Adrenal gland (tissue), 12 donors: Measurements from ENCODE around the gene PRKCB. TPM values are rescaled to one million over a fixed set of nuclear protein-coding genes. Genes with fewer than 3 reads are reported as not detected.
"Not testable (repeated sequence)": the region's sequence is repeated elsewhere in the genome, so short reads cannot be mapped to it uniquely, and the experiment has no call there.

Source experiments
- DNase-seq, 7 donors: peaks; one replicate each; pipeline ENCODE4 v3.0.0-alpha.2; 2019 to 2020
- H3K27ac ChIP-seq, 5 donors: fragments of 200-600 bp; sonication (generic) in 4 of 5; 1 replicate in 3 of 5; 2 replicates in 2 of 5; pipeline versions ENCODE4 v1.5.1 to v1.8.0; 2016 to 2020; ENCODE audit warnings: mild to moderate bottlenecking in 1 of 5
- H3K27me3 ChIP-seq: fragments of 200-600 bp; 2 replicates; pipeline ENCODE4 v1.8.0; 2021
- H3K36me3 ChIP-seq, 2 donors: fragments of 200-600 bp; replicated peaks in 1 of 2; 1 replicate in 1 of 2; 2 replicates in 1 of 2; pipeline versions ENCODE4 v1.5.1 to v1.8.0; 2018 to 2022
- H3K4me1 ChIP-seq, 2 donors: fragments of 200-600 bp; replicated peaks in 1 of 2; 1 replicate in 1 of 2; 2 replicates in 1 of 2; pipeline versions ENCODE4 v1.5.1 to v1.8.0; 2018 to 2021
- H3K4me3 ChIP-seq, 4 donors: fragments of 200-600 bp; sonication (generic) in 3 of 4; one replicate each; pipeline ENCODE4 v1.5.1; 2016 to 2018
- H3K9me3 ChIP-seq, 3 donors: fragments of 200-600 bp; sonication (generic) in 1 of 3; replicated peaks in 1 of 3; 1 replicate in 2 of 3; 2 replicates in 1 of 3; pipeline versions ENCODE4 v1.5.1 to v1.8.0; 2016 to 2021
- POLR2A ChIP-seq, 2 donors: fragments of 450-650 bp; IDR thresholded peaks; one replicate each; pipeline ENCODE4 v1.6.1; 2017; ENCODE audit warnings: antibody characterized with exemption in 2 of 2, mild to moderate bottlenecking in 2 of 2, moderate library complexity in 1 of 2
- WGBS, 4 donors: extraction: QIAGEN DNeasy Blood & Tissue Kit in 2 of 4; methylation state at CpG; one replicate each; pipeline versions ENCODE4 v1.1.5 to v1.1.7; 2013 to 2017; 5-methylcytosine and 5-hydroxymethylcytosine counted together
- intact Hi-C, 2 donors: fragments of 100-400 bp; cut with DNase I; formaldehyde crosslinking; loops; one replicate each; pipeline versions ENCODE4 v1.14.1 to v1.15.0; 2022 to 2023
- polyA plus RNA-seq, 3 donors: library from polyadenylated mRNA; stranded (reverse); fragments of 200-250 nt in 2 of 3; fragments of 350-450 nt in 1 of 3; fragmentation: Illumina TruSeq in 1 of 3; extraction: RNeasy Lipid Tissue Mini Kit (QIAGEN cat#74804) in 1 of 3; gene quantifications; one replicate each; pipeline ENCODE4 v1.2.3, GENCODE V29; 2013 to 2014
- total RNA-seq, 9 donors: library from RNA; depleted of rRNA in 4 of 9; stranded (reverse); fragments of >200 nt in 4 of 9; fragments of 120-200 nt in 1 of 9; fragmentation: NEBNext Ultra II Directional in 1 of 9; extraction: Animal tissue kit (Norgen Biotek cat#: 25700) in 1 of 9; gene quantifications; one replicate each; pipeline versions ENCODE4 v1.1.0 to v1.2.4, GENCODE V29; 2013 to 2023
- TF ChIP-seq, protein P1 (sequence below), 6 experiments: fragments of 450-650 bp in 4 of 6; fragments of 200-600 bp in 2 of 6; sonication (generic) in 1 of 6; IDR thresholded peaks; 1 replicate in 5 of 6; 2 replicates in 1 of 6; pipeline versions ENCODE4 v1.5.1 to v1.8.0; 2016 to 2021; ENCODE audit warnings: antibody characterized with exemption in 6 of 6, mild to moderate bottlenecking in 2 of 6, moderate library complexity in 1 of 6
- donor health status: healthy with polysubstance abuse.
- donor health status: Bipolar disorder and iron deficiency.
- donor health status: DM: yes; HTN: yes; CAD: no.
- donor health status: DM: no; HTN: no; CAD: no.
- donor health status: DM: no; HTN: no; CAD: no.
- donor health status: DM: yes; HTN: yes; CAD: no.

PRKCB gene
- total and polyA plus RNA-seq, 12 donors = 0.54 to 8.0 (median 3.0) TPM

DNA sequence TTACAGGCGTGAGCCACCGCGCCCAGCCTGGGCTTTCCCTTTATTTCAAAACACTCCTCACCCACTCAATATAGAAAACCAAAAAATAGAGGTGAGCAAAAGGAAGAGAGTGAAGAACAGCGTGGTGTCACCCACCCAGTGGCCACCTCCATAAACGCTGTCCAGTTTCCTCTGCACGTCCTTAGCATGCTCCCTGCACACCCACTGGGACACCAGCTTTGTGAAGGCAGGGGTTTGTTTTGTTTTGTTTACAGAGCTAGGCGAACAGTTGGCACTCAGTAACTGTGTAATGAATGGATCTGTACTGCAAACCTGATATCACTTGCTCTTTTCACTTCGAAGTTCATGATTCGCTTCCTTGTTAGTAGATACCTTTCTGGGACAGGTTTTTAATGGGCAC is 73.0 kb downstream of the PRKCB start:
- no peaks in the 10 kb centered on the region for H3K27me3 ChIP-seq
- no peak overlapping the region for H3K4me3 ChIP-seq
- 78 to 86% (median 81%) methylated on average over 9 of the region's 9 CpGs for WGBS, 4 donors
- no peak for DNase-seq
- no peak overlapping the region for H3K27ac ChIP-seq
- no peaks in the 10 kb centered on the region for H3K4me1 ChIP-seq
- intact Hi-C loops = no loop called here
- no peaks in the 10 kb centered on the region for H3K36me3 ChIP-seq
- H3K9me3 ChIP-seq = no peaks in the 10 kb centered on the region
- TF ChIP-seq, protein P1, sequence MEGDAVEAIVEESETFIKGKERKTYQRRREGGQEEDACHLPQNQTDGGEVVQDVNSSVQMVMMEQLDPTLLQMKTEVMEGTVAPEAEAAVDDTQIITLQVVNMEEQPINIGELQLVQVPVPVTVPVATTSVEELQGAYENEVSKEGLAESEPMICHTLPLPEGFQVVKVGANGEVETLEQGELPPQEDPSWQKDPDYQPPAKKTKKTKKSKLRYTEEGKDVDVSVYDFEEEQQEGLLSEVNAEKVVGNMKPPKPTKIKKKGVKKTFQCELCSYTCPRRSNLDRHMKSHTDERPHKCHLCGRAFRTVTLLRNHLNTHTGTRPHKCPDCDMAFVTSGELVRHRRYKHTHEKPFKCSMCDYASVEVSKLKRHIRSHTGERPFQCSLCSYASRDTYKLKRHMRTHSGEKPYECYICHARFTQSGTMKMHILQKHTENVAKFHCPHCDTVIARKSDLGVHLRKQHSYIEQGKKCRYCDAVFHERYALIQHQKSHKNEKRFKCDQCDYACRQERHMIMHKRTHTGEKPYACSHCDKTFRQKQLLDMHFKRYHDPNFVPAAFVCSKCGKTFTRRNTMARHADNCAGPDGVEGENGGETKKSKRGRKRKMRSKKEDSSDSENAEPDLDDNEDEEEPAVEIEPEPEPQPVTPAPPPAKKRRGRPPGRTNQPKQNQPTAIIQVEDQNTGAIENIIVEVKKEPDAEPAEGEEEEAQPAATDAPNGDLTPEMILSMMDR (IDR thresholded peaks at IDR 0.05) = no peak
- no peak for TF ChIP-seq POLR2A (IDR thresholded peaks at IDR 0.05)

DNA sequence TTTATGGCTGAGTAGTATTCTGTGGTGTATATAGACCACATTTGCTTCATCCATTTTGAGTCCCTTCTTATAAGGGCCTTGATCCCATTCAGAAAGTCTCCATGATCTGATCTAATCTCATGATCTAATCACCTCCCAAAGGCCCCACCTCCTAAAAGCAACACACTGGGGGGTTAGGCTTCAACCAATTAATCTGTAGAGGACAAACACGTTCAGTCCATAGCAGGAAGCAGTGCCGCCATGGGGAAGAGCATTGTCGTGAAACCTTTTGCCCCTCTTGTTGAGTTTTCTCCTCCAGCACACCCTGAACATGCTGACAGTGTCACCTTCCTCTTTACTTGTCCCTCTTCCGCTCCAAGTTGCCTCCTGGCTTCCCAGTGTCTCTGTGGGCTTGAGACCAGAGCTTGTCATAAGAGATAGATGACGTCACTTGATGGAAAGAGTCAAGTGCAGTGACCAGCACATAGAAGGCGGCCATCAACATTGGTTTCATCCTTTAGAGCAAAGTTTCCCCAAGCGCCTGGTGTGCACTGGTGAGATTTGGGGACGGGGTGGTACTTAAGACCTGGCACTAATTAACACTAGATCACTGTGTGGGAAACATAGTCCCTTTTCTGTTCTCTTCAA is 74.1 kb downstream of the PRKCB start:
- Histone ChIP-seq H3K27ac (no peak overlapping the region), H3K36me3 (no peaks in the 10 kb centered on the region), H3K4me1 (no peaks in the 10 kb centered on the region), H3K4me3 (no peak overlapping the region), H3K9me3 (no peaks in the 10 kb centered on the region), H3K27me3 (no peaks in the 10 kb centered on the region)
- no peak for DNase-seq
- intact Hi-C loops = no loop called here
- 70 to 82% (median 75%) methylated on average over 8 of the region's 8 CpGs for WGBS, 4 donors
- TF ChIP-seq, protein P1 (IDR thresholded peaks at IDR 0.05) = no peak
- no peak for TF ChIP-seq POLR2A (IDR thresholded peaks at IDR 0.05)

DNA sequence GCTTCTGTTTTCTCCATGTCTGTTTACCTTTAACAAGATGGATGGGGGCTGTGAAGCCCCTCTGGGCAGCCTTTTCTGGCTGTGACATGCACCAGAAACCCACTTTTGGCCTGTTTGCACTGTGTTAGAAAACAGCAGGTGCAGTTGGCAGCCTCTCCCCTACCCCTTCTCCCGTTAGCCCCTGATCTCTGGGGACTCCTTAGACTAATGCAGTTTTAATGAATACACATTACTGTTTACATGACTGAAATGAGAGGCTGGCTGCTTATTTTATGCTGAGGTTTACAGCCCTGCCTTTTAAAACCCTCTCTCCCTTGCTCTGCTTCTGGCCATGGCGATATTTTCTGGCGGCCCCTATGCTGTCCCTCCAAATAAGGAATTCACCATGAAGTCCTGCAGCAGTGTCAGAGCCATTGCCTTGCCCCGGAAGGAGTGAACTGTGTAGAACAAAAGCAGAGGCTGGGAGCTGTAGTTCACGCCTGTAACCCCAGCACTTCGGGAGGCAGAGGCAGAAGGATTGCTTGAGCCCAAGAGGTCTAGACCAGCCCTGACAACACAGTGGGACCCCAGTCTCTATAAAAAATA is 79.3 kb downstream of the PRKCB start:
- WGBS, 4 donors = 51 to 56% (median 53%) methylated on average over 6 of the region's 6 CpGs
- intact Hi-C loops = no loop called here
- Histone ChIP-seq H3K4me1 (no peaks in the 10 kb centered on the region), H3K36me3 (no peaks in the 10 kb centered on the region), H3K27ac (no peak overlapping the region), H3K27me3 (no peaks in the 10 kb centered on the region), H3K9me3 (no peaks in the 10 kb centered on the region), H3K4me3 (no peak overlapping the region)
- no peak for DNase-seq
- no peak for TF ChIP-seq POLR2A (IDR thresholded peaks at IDR 0.05)
- TF ChIP-seq, protein P1 (IDR thresholded peaks at IDR 0.05) = no peak

DNA sequence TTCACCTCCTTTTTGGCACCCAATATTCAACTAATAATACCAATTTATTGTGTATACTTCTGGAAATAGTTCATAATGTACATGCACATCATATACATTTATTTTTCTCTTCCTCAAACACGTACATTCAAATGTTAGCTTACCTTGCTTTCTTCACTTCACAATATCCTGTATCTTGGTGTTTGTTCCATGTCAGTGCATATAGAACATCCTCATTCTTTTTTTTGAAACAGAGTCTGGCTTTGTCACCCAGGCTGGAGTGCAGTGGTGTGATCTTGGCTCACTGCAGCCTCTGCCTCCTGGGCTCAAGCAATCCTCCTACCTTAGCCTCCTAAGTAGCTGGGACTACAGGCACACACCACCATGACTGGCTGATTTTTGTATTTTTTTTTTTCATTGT is 80.8 kb downstream of the PRKCB start:
- H3K27me3 ChIP-seq, H3K4me1 ChIP-seq, intact Hi-C loops, H3K27ac ChIP-seq, DNase-seq, H3K36me3 ChIP-seq, H3K4me3 ChIP-seq, H3K9me3 ChIP-seq: not testable (repeated sequence)
- 53 to 71% (median 62%) methylated on average over 1 of the region's 1 CpG for WGBS, 4 donors

DNA sequence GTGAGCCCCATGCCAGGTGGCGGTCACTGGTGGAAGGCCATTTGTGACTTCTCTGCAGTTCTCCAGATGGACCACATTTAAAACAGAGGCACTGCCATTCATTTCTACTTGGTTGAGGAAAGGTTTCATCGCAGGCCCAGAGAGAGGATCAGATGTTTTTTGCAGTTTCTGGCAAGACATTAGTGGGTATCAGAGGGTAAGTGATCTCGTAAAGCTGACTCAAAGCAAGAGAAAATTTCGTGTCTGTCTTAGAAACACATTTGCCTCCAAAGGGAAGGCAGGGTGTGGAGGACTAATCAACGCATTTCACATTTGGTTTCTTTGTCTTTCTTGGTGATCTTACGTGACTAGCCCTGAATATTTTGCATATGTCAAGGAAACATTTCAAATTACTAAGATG is 81.8 kb downstream of the PRKCB start:
- Histone ChIP-seq H3K27ac (no peak overlapping the region), H3K36me3 (no peaks in the 10 kb centered on the region), H3K9me3 (no peaks in the 10 kb centered on the region), H3K27me3 (no peaks in the 10 kb centered on the region), H3K4me1 (no peaks in the 10 kb centered on the region), H3K4me3 (no peak overlapping the region)
- WGBS, 4 donors = 70 to 84% (median 75%) methylated on average over 5 to 6 of the region's 6 CpGs
- intact Hi-C loops = no loop called here
- TF ChIP-seq, protein P1 (IDR thresholded peaks at IDR 0.05) = no peak
- TF ChIP-seq POLR2A (IDR thresholded peaks at IDR 0.05) = no peak
- no peak for DNase-seq
